ENCODE data around the gene COG5. TPM values are rescaled to one million over a fixed set of nuclear protein-coding genes. Genes with fewer than 3 reads are reported as not detected.

Gene COG5
- total and polyA plus RNA-seq, 2 of the 8 experiments (the other 6 are each of a cell fraction or from before 2014, with no cell fraction given) = 10.5 to 28.1 TPM

GRCh38 chr7:107169120-107170050, 394.3 kb downstream of the COG5 start (continued):
- TF ChIP-seq RAD21 (IDR thresholded peaks at IDR 0.05 in 1 of 2, conservative IDR thresholded peaks at IDR 0.05 in 1 of 2; ENCODE audit: low read depth in 2 of 2, low read length in 2 of 2) = peak in 1 of 2 experiments; percentile 22; a peak in 2 of 4 replicates
- TF ChIP-seq SIRT6 (IDR thresholded peaks at IDR 0.05; ENCODE audit: low read length) = no peak
- no peak for TF ChIP-seq FOSL1 (IDR thresholded peaks at IDR 0.05; ENCODE audit: insufficient read depth, low read depth, low read length)
- TF ChIP-seq JUN (IDR thresholded peaks at IDR 0.05; ENCODE audit: low read depth, low read length) = no peak
- peak; percentile 40 for TF ChIP-seq NANOG (IDR thresholded peaks at IDR 0.05; ENCODE audit: insufficient read depth, low read depth, low read length, poor library complexity, severe bottlenecking)
- TF ChIP-seq SP4 (IDR thresholded peaks at IDR 0.05; ENCODE audit: low read length) = peak; percentile 83; the same call in 1 of the 2 replicates
- no peak for TF ChIP-seq KDM4A (IDR thresholded peaks at IDR 0.05; ENCODE audit: low read depth, low read length, severe bottlenecking)
- peak; percentile 24; the same call in 1 of the 2 replicates for TF ChIP-seq GTF2F1 (IDR thresholded peaks at IDR 0.05; ENCODE audit: borderline replicate concordance, low read depth, low read length)
- TF ChIP-seq PHF8 (conservative IDR thresholded peaks at IDR 0.05; ENCODE audit: low read depth, low read length) = peak; percentile 76
- peak; percentile 92 for TF ChIP-seq TAF1 (IDR thresholded peaks at IDR 0.05; ENCODE audit: low read depth, low read length)
- TF ChIP-seq ATF3 (IDR thresholded peaks at IDR 0.05; ENCODE audit: insufficient read depth, low read depth, low read length) = peak; percentile 81; the same call in 1 of the 2 replicates
- peak; percentile 84 for TF ChIP-seq CEBPB (IDR thresholded peaks at IDR 0.05; ENCODE audit: low read depth, low read length)
- peak; percentile 88 for TF ChIP-seq SAP30 (IDR thresholded peaks at IDR 0.05; ENCODE audit: insufficient read depth, insufficient replicate concordance, low read length)
- peak; percentile 52; the same call in 1 of the 2 replicates for TF ChIP-seq TEAD4 (IDR thresholded peaks at IDR 0.05; ENCODE audit: low read depth, low read length)
- no peak for TF ChIP-seq E2F6 (IDR thresholded peaks at IDR 0.05)
- 0 out of 2 replicates have a peak, but pooled peaks have one; percentile 66 for TF ChIP-seq TCF12 (IDR thresholded peaks at IDR 0.05; ENCODE audit: low read depth, low read length)
- TF ChIP-seq NRF1 (IDR thresholded peaks at IDR 0.05; ENCODE audit: low read depth, low read length) = peak; percentile 71
- peak; percentile 82 for TF ChIP-seq TAF7 (optimal IDR thresholded peaks at IDR 0.05; ENCODE audit: borderline replicate concordance, low read depth, low read length)
- peak; percentile 68 to 82; a peak in 3 of 4 replicates for TF ChIP-seq SIN3A (conservative IDR thresholded peaks at IDR 0.05 in 1 of 2, IDR thresholded peaks at IDR 0.05 in 1 of 2; ENCODE audit: low read depth in 1 of 2, low read length in 2 of 2)
- no peak for TF ChIP-seq CTBP2 (IDR thresholded peaks at IDR 0.05; ENCODE audit: borderline replicate concordance, insufficient read depth, insufficient read length, low read length)
- TF ChIP-seq SP1 (IDR thresholded peaks at IDR 0.05; ENCODE audit: low read depth, low read length) = peak; percentile 81
